Lower lobe of right lung (tissue), 2 donors: ENCODE measurements around the gene PCDHGC5. TPM values are rescaled to one million over a fixed set of nuclear protein-coding genes. Genes with fewer than 3 reads are reported as not detected.
A peak's percentile ranks its signal among the peaks of the same experiment; 100 is the strongest.

ENCODE experiments used
- ATAC-seq, 2 donors: fragments of 200-7000 bp; cut with Tn5 transposase; one replicate each; pipeline ENCODE4 v1.9.1; 2020 to 2022; ENCODE audit warnings: mild to moderate bottlenecking in 2 of 2, moderate library complexity in 2 of 2
- DNase-seq: peaks from one replicate; pipeline ENCODE4 v3.0.0-alpha.2; 2020
- H3K27ac ChIP-seq: fragments of 200-600 bp; one replicate; pipeline ENCODE4 v1.8.0; 2022
- H3K27me3 ChIP-seq: fragments of 200-600 bp; one replicate; pipeline ENCODE4 v1.8.0; 2022; ENCODE audit warnings: low read depth
- H3K36me3 ChIP-seq: fragments of 200-600 bp; one replicate; pipeline ENCODE4 v1.8.0; 2022; ENCODE audit warnings: mild to moderate bottlenecking
- H3K4me1 ChIP-seq: fragments of 200-600 bp; one replicate; pipeline ENCODE4 v1.8.0; 2022
- H3K4me3 ChIP-seq: fragments of 200-600 bp; one replicate; pipeline ENCODE4 v1.8.0; 2022; ENCODE audit warnings: mild to moderate bottlenecking
- H3K9me3 ChIP-seq: fragments of 200-600 bp; one replicate; pipeline ENCODE4 v1.8.0; 2022
- CTCF ChIP-seq: fragments of 200-600 bp; IDR thresholded peaks from one replicate; pipeline ENCODE4 v1.8.0; 2022; ENCODE audit warnings: antibody characterized with exemption, mild to moderate bottlenecking
- intact Hi-C: fragments of 100-400 bp; cut with DNase I; formaldehyde crosslinking; loops from one replicate; pipeline ENCODE4 v1.11.0; 2022
- total RNA-seq: library from RNA; stranded (reverse); fragmentation: NEBNext Ultra II Directional; extraction: Animal tissue kit (Norgen Biotek cat#: 25700); gene quantifications from one replicate; pipeline ENCODE4 v1.2.1, GENCODE V29; 2021
- donor health status: DM: no; HTN: yes; CAD: no; lungs with severe emphysema.

PCDHGC5 gene
- total RNA-seq, 1 donor from 2014 or later, result 1.8 TPM

DNA sequence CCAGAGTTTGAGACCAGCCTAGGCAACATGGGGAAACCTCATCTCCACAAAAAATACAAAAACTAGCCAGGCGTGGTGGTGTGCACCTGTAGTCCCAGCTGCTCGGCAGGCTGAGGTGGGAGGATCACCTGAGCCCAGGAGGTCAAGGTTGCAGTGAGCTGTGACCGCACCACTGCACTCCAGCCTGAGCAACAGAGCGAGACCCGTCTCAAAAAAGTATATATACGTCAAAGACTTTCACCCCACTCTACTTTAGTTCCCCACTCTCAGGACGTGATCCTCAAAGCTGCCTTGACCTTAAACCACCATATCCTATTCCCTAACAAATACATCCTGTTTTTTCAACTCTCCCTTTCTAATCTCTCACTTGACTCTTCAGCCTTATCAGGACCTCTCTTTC is 41.0 kb downstream of the PCDHGC5 start:
- ATAC-seq, result no peak
- intact Hi-C loops, result no loop called here

GRCh38 chr5:141532726-141533125 is 43.8 kb downstream of the PCDHGC5 start:
- no peak for TF ChIP-seq CTCF
- H3K27me3 ChIP-seq, result no peaks in the 10 kb centered on the region
- no peak overlapping the region for H3K4me3 ChIP-seq
- no peaks in the 10 kb centered on the region for H3K9me3 ChIP-seq
- H3K4me1 ChIP-seq, result peaks cover 18% of the 10 kb centered on the region
- no peak for ATAC-seq
- H3K27ac ChIP-seq, result no peak overlapping the region
- intact Hi-C loops, result no loop called here
- H3K36me3 ChIP-seq, result peaks cover 62% of the 10 kb centered on the region
- DNase-seq, result no peak

More for the DNA sequence above, 41.0 kb downstream of the PCDHGC5 start:
- TF ChIP-seq CTCF, result no peak
- Histone ChIP-seq H3K27ac (peak overlapping the region; percentile 73), H3K4me3 (no peak overlapping the region), H3K36me3 (peaks cover 88% of the 10 kb centered on the region), H3K9me3 (no peaks in the 10 kb centered on the region), H3K27me3 (no peaks in the 10 kb centered on the region), H3K4me1 (peaks cover 28% of the 10 kb centered on the region)
- no peak for DNase-seq

- TF ChIP-seq CTCF, result no peak
- H3K4me1 ChIP-seq, result peaks cover 10% of the 10 kb centered on the region
- no peak overlapping the region for H3K27ac ChIP-seq
- no peak overlapping the region for H3K4me3 ChIP-seq
- H3K27me3 ChIP-seq, result no peaks in the 10 kb centered on the region
- intact Hi-C loops, result no loop called here
- ATAC-seq, result no peak
- no peak for DNase-seq
- H3K36me3 ChIP-seq, result peaks cover 50% of the 10 kb centered on the region
- no peaks in the 10 kb centered on the region for H3K9me3 ChIP-seq
Observed at GRCh38 chr5:141533897-141534296, 45.0 kb downstream of the PCDHGC5 start.

DNA sequence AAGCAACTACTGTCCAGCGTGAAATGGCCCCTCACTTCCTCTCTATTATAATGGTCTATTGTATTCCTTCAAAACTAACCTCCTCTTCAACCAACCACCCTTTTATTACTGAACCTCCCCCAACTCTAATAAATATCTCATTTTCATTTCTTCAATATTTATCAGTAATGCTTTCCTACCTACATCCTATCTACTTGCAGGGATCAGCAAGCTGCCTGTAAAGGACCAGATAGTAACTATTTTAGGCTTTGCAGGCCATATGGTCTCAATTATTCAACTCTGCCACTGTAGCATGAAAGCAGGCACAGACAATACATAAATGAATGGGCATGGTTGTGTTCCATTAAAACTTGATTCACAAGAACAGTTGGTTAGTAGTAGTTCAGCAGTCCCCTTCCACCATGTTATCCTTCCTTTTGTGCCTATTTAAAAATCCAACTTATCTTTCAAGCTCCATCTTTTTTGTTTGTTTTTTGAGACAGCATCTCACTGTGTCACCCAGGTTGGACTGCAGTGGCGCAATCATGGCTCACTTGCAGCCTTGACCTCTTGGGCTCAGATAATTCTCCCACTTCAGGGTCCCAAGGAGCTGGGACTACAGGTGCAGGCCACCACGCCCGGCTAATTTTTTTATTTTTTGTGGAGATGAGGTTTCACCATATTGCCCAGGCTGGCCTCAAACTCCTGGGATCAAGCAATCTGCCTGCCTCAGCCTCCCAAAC is 45.8 kb downstream of the PCDHGC5 start:
- Histone ChIP-seq H3K36me3 (peaks cover 43% of the 10 kb centered on the region), H3K27me3 (no peaks in the 10 kb centered on the region), H3K4me3 (no peak overlapping the region), H3K27ac (no peak overlapping the region), H3K9me3 (no peaks in the 10 kb centered on the region), H3K4me1 (peaks cover 3% of the 10 kb centered on the region)
- no peak for ATAC-seq
- intact Hi-C loops, result no loop called here
- no peak for DNase-seq
- TF ChIP-seq CTCF, result no peak

Other genes with a start within 250 kb of the PCDHGC5 start
- 2.8 TPM for gene PCDHB15, start 243.7 kb upstream of the PCDHGC5 start, total RNA-seq
- gene SLC25A2, start 185.0 kb upstream of the PCDHGC5 start, total RNA-seq, result 0.71 TPM
- gene TAF7, start 168.3 kb upstream of the PCDHGC5 start, total RNA-seq, result 65.0 TPM
- 0.53 TPM for gene PCDHGA1, start 158.6 kb upstream of the PCDHGC5 start, total RNA-seq
- gene PCDHGA2, start 150.3 kb upstream of the PCDHGC5 start, total RNA-seq, result 2.7 TPM
- 1.8 TPM for gene PCDHGA3, start 145.3 kb upstream of the PCDHGC5 start, total RNA-seq
- gene PCDHGB1, start 139.0 kb upstream of the PCDHGC5 start, total RNA-seq, result 1.8 TPM
- gene PCDHGA4, start 134.1 kb upstream of the PCDHGC5 start, total RNA-seq, result 3.1 TPM
- 3.7 TPM for gene PCDHGB2, start 129.1 kb upstream of the PCDHGC5 start, total RNA-seq
- 2.8 TPM for gene PCDHGA5, start 124.9 kb upstream of the PCDHGC5 start, total RNA-seq
- 2.2 TPM for gene PCDHGB3, start 118.8 kb upstream of the PCDHGC5 start, total RNA-seq
- 3.2 TPM for gene PCDHGA6, start 115.2 kb upstream of the PCDHGC5 start, total RNA-seq
- 1.9 TPM for gene PCDHGA7, start 106.3 kb upstream of the PCDHGC5 start, total RNA-seq
- gene PCDHGB4, start 101.4 kb upstream of the PCDHGC5 start, total RNA-seq, result 5.3 TPM
- gene PCDHGA8, start 96.4 kb upstream of the PCDHGC5 start, total RNA-seq, result 1.5 TPM
- 9.1 TPM for gene PCDHGB5, start 91.1 kb upstream of the PCDHGC5 start, total RNA-seq
- gene PCDHGA9, start 86.3 kb upstream of the PCDHGC5 start, total RNA-seq, result 4.8 TPM
- 7.7 TPM for gene PCDHGB6, start 81.1 kb upstream of the PCDHGC5 start, total RNA-seq
- gene PCDHGA10, start 76.1 kb upstream of the PCDHGC5 start, total RNA-seq, result 5.4 TPM
- gene PCDHGB7, start 71.4 kb upstream of the PCDHGC5 start, total RNA-seq, result 15.9 TPM
- 3.2 TPM for gene PCDHGA11, start 68.0 kb upstream of the PCDHGC5 start, total RNA-seq
- gene PCDHGA12, start 58.6 kb upstream of the PCDHGC5 start, total RNA-seq, result 5.9 TPM
- 82.4 TPM for gene PCDHGC3, start 13.1 kb upstream of the PCDHGC5 start, total RNA-seq
- 1.5 TPM for gene PCDHGC4, start 4.1 kb upstream of the PCDHGC5 start, total RNA-seq
- gene DIAPH1, start 129.9 kb downstream of the PCDHGC5 start, total RNA-seq, result 118 TPM
- 45.8 TPM for gene HDAC3, start 147.8 kb downstream of the PCDHGC5 start, total RNA-seq
- 5.5 TPM for gene RELL2, start 147.9 kb downstream of the PCDHGC5 start, total RNA-seq
- 20.4 TPM for gene FCHSD1, start 162.3 kb downstream of the PCDHGC5 start, total RNA-seq
- 35.2 TPM for gene ARAP3, start 193.1 kb downstream of the PCDHGC5 start, total RNA-seq